Adrenal gland (tissue), 5 donors: ENCODE results near the gene ORC5.

Experiments used
- POLR2A ChIP-seq, 2 donors: fragments of 450-650 bp; IDR thresholded peaks; one replicate each; pipeline ENCODE4 v1.6.1; 2017; ENCODE audit warnings: antibody characterized with exemption in 2 of 2, mild to moderate bottlenecking in 2 of 2, moderate library complexity in 1 of 2
- TF ChIP-seq, protein P1 (sequence below), 6 experiments: fragments of 450-650 bp in 4 of 6; fragments of 200-600 bp in 2 of 6; sonication (generic) in 1 of 6; IDR thresholded peaks; 1 replicate in 5 of 6; 2 replicates in 1 of 6; pipeline versions ENCODE4 v1.5.1 to v1.8.0; 2016 to 2021; ENCODE audit warnings: antibody characterized with exemption in 6 of 6, mild to moderate bottlenecking in 2 of 6, moderate library complexity in 1 of 6
- donor health status: DM: no; HTN: no; CAD: no.

GRCh38 chr7:104150470-104150869 lies 57.3 kb downstream of the ORC5 start:
- TF ChIP-seq, protein P1, sequence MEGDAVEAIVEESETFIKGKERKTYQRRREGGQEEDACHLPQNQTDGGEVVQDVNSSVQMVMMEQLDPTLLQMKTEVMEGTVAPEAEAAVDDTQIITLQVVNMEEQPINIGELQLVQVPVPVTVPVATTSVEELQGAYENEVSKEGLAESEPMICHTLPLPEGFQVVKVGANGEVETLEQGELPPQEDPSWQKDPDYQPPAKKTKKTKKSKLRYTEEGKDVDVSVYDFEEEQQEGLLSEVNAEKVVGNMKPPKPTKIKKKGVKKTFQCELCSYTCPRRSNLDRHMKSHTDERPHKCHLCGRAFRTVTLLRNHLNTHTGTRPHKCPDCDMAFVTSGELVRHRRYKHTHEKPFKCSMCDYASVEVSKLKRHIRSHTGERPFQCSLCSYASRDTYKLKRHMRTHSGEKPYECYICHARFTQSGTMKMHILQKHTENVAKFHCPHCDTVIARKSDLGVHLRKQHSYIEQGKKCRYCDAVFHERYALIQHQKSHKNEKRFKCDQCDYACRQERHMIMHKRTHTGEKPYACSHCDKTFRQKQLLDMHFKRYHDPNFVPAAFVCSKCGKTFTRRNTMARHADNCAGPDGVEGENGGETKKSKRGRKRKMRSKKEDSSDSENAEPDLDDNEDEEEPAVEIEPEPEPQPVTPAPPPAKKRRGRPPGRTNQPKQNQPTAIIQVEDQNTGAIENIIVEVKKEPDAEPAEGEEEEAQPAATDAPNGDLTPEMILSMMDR (IDR thresholded peaks at IDR 0.05): no peak
- TF ChIP-seq POLR2A (IDR thresholded peaks at IDR 0.05): no peak
